SK-MEL-5 (cell line): ENCODE data around the gene DENND4B. TPM values are rescaled to one million over a fixed set of nuclear protein-coding genes. Genes with fewer than 3 reads are reported as not detected.

Source experiments
- DNase-seq: peaks from one replicate; pipeline ENCODE4 v3.0.0-alpha.2; 2016; ENCODE audit warnings: low read depth, low spot score
- in situ Hi-C: cut with HindIII; loops from 2 replicates; pipeline ENCODE4 v1.10.0; 2016; ENCODE audit warnings: low sequenced_read_pairs, high pct_unique_total_duplicates, low pct_unique_long_range_greater_than_20kb
- total RNA-seq: library from RNA; depleted of rRNA; stranded (reverse); fragments of >200 nt; shearing (Covaris generic); gene quantifications from 2 replicates; pipeline ENCODE4 v1.2.3, GENCODE V29; 2014

Gene DENND4B
- total RNA-seq, 1 experiment from 2014 or later = 13.8 TPM

GRCh38 chr1:153977250-153978240, 31.0 kb upstream of the DENND4B start, which contains the start of gene JTB:
Gene JTB, minus strand, starts transcription at chr1:153977674. Its CDS starts 422 bp downstream, at chr1:153977252.
- peak; percentile 92 for DNase-seq
- in situ Hi-C loops = loop anchor here (25.0 kb wide), 1 partner anchor 165 kb away; no protein-coding TSS in a partner anchor

- in situ Hi-C loops = loop anchor here (25.0 kb wide), 1 partner anchor 165 kb away; no protein-coding TSS in a partner anchor
- no peak for DNase-seq
Observed at GRCh38 chr1:153976819-153977249, 30.3 kb upstream of the DENND4B start.

GRCh38 chr1:153973525-153973924, 27.0 kb upstream of the DENND4B start:
- in situ Hi-C loops = no loop called here
- no peak for DNase-seq

- no peak for DNase-seq
- in situ Hi-C loops = no loop called here
Observed at GRCh38 chr1:153973071-153973470, 26.6 kb upstream of the DENND4B start.

GRCh38 chr1:153970346-153970745, 23.8 kb upstream of the DENND4B start:
- in situ Hi-C loops = no loop called here
- no peak for DNase-seq

GRCh38 chr1:153968972-153969371, 22.5 kb upstream of the DENND4B start:
- no peak for DNase-seq
- in situ Hi-C loops = no loop called here

GRCh38 chr1:153968408-153968807, 21.9 kb upstream of the DENND4B start:
- in situ Hi-C loops = no loop called here
- DNase-seq = no peak

- no peak for DNase-seq
- in situ Hi-C loops = no loop called here
Observed at GRCh38 chr1:153968000-153968363, 21.5 kb upstream of the DENND4B start.

GRCh38 chr1:153967107-153967999, 20.8 kb upstream of the DENND4B start, which contains the start of gene CREB3L4:
Gene CREB3L4, plus strand, starts transcription at chr1:153967902. Its CDS starts 624 bp downstream, at chr1:153968526.
- in situ Hi-C loops = no loop called here
- peak; percentile 99 for DNase-seq

- DNase-seq = no peak
- in situ Hi-C loops = no loop called here
Observed at GRCh38 chr1:153963850-153964331, 17.4 kb upstream of the DENND4B start.

GRCh38 chr1:153963030-153963849, 16.7 kb upstream of the DENND4B start, which contains the start of gene SLC39A1:
Gene SLC39A1, minus strand, starts transcription at chr1:153963537. Its CDS starts 822 bp downstream, at chr1:153962715.
- in situ Hi-C loops = no loop called here
- DNase-seq = peak; percentile 99

GRCh38 chr1:153962088-153963029, 15.8 kb upstream of the DENND4B start:
- DNase-seq = peak; percentile 42
- in situ Hi-C loops = no loop called here

- DNase-seq = no peak
- in situ Hi-C loops = no loop called here
Observed at GRCh38 chr1:153961421-153961820, 14.9 kb upstream of the DENND4B start.

GRCh38 chr1:153960206-153960605, 13.7 kb upstream of the DENND4B start:
- in situ Hi-C loops = no loop called here
- DNase-seq = no peak

- DNase-seq = no peak
- in situ Hi-C loops = no loop called here
Observed at GRCh38 chr1:153959454-153959853, 12.9 kb upstream of the DENND4B start.

- in situ Hi-C loops = no loop called here
Observed at GRCh38 chr1:153958961-153959260, 12.4 kb upstream of the DENND4B start.

More at GRCh38 chr1:153958961-153959260, 12.4 kb upstream of the DENND4B start:
- DNase-seq = no peak
